Osteocyte (in vitro differentiated cells): ENCODE results near the gene ADGRB2. TPM values are rescaled to one million over a fixed set of nuclear protein-coding genes. Genes with fewer than 3 reads are reported as not detected.

Experiments
- DNase-seq: peaks from one replicate; pipeline ENCODE4 v3.0.0; 2021; ENCODE audit warnings: mixed read lengths; ENCODE audit not compliant: unreplicated experiment; ENCODE audit errors: extremely low spot score
- H3K27ac Mint-ChIP-seq: one replicate; pipeline ENCODE4 v1.8.0; 2021; ENCODE audit warnings: mild to moderate bottlenecking, mixed read lengths; ENCODE audit not compliant: unreplicated experiment
- H3K27me3 Mint-ChIP-seq: one replicate; pipeline ENCODE4 v1.8.0; 2021; ENCODE audit warnings: mixed read lengths; ENCODE audit not compliant: unreplicated experiment
- H3K36me3 Mint-ChIP-seq: one replicate; pipeline ENCODE4 v1.8.0; 2021; ENCODE audit warnings: mixed read lengths; ENCODE audit not compliant: unreplicated experiment
- H3K4me1 Mint-ChIP-seq: one replicate; pipeline ENCODE4 v1.8.0; 2021; ENCODE audit warnings: mixed read lengths; ENCODE audit not compliant: unreplicated experiment
- H3K4me3 Mint-ChIP-seq: one replicate; pipeline ENCODE4 v1.8.0; 2021; ENCODE audit warnings: mild to moderate bottlenecking, moderate library complexity, mixed read lengths; ENCODE audit not compliant: unreplicated experiment
- H3K9me3 Mint-ChIP-seq: one replicate; pipeline ENCODE4 v1.8.0; 2021; ENCODE audit warnings: mixed read lengths; ENCODE audit not compliant: unreplicated experiment
- CTCF ChIP-seq: fragments of 200-600 bp; sonication (generic); IDR thresholded peaks from 2 replicates; pipeline ENCODE4 v1.5.0; 2021; ENCODE audit warnings: antibody characterized with exemption, mild to moderate bottlenecking, moderate library complexity
- total RNA-seq: library from RNA; stranded (reverse); gene quantifications from 2 replicates; pipeline ENCODE4 v1.2.1, GENCODE V29; 2021

Gene ADGRB2
- total RNA-seq, 1 donor from 2014 or later, result 8.2 TPM

DNA sequence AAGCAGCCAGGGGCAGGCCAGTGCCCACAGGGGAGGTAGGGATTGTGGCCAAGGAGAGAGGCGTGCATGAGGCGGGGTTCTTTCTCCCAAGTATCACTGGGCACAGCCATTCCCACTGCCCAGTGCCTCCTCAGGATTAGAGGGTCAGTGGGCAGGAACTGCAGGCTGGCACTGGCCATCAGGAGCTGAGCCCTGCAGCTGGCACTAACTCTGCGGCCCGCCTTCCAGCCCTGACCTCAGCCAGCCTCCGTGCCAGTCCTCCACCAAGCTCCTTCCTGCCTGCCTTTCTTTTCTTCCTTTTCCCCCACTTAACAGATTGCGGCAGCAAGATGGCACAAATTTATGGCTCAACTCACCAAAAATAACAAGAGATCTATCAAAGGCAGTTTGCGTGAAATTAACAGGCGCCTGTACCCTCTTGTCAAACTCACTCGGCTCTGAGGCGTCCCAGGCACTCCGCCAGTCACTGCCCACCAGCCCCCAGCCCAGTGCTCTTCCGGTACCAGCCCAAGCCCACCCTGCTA, 11.1 kb downstream of the ADGRB2 start:
- TF ChIP-seq CTCF, result no peak
- no peaks in the 10 kb centered on the region for H3K27me3 Mint-ChIP-seq
- no peak for DNase-seq
- H3K36me3 Mint-ChIP-seq, result peaks cover 1% of the 10 kb centered on the region
- H3K4me1 Mint-ChIP-seq, result peaks cover 41% of the 10 kb centered on the region
- H3K9me3 Mint-ChIP-seq, result no peaks in the 10 kb centered on the region
- no peak overlapping the region for H3K27ac Mint-ChIP-seq
- H3K4me3 Mint-ChIP-seq, result no peak overlapping the region

DNA sequence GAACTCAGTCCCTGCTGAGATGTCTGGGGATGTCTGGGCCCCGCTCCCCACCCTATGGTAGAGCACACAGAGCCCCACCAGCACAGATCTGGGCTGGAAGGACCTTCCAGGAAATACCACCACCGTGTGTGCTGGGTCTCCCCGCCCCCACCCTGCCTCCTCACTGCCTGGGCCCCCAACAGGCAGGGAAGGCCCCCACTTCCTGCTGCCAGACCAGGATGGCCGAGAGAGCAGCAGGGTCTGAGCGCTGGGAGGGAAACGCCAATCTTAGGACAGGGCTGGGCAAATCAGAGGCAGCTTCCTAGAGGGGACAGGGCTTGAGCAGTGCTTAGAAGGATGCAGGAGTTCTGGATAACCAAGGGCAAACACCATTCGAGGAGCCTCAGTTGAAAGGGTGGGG, 11.9 kb downstream of the ADGRB2 start:
- no peak for TF ChIP-seq CTCF
- Mint-ChIP-seq H3K4me1 (peaks cover 41% of the 10 kb centered on the region), H3K4me3 (no peak overlapping the region), H3K27me3 (no peaks in the 10 kb centered on the region), H3K27ac (no peak overlapping the region), H3K36me3 (peaks cover 1% of the 10 kb centered on the region), H3K9me3 (no peaks in the 10 kb centered on the region)
- no peak for DNase-seq

DNA sequence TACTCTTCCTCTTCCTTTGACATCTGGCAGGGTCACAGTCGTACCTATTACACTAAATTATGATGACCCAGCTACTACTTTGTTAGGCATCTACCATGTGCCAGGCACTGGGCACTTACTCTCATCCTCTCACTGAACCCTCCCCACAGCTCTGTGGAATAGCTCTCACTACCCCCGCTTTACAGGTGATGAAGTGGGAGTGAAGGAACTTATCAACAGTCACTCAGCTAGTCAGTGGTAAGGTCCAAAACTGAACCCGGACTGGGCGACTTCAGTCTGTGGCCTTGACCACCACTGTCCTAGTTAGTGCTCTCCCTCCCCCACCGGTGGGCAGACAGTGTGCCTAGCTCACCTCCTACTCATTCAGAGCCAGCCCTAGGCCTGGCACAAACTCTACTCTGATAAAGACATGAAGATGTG, 12.3 kb downstream of the ADGRB2 start:
- Mint-ChIP-seq H3K27me3 (no peaks in the 10 kb centered on the region), H3K4me1 (peaks cover 43% of the 10 kb centered on the region), H3K36me3 (peaks cover 1% of the 10 kb centered on the region), H3K27ac (no peak overlapping the region), H3K9me3 (no peaks in the 10 kb centered on the region), H3K4me3 (no peak overlapping the region)
- TF ChIP-seq CTCF, result no peak
- DNase-seq, result no peak

DNA sequence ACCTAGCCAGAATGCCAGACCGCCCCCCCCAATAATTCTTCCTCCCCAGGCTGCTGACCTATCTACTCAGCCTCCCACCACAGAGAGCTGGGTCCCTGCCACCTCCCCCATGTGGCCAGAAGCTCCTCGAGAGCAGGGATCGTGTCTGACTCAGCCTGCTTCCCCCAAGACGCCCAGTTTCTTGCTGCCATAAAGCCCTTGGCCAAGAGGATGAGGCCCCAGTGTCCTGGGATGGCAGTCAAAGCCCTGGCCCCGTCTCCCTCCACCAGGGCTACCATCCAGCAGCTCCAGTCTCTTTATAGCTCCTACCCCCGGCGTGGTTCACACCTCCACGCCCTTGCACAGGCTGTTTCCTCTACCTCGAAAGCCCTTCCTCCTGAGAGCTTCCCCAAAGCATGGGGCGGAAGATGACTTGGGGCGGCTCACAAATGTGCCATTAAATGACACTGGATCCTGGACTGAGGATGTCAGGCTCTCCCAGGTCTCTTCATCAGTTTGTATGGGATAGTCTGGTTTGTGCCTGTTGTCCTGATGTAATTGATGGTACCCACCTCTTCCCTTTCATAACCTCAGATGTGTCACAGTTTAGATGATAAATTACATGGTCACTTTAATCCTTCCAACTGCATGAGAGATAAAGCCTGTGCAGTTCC, 13.2 kb downstream of the ADGRB2 start:
- H3K4me3 Mint-ChIP-seq, result no peak overlapping the region
- peaks cover 1% of the 10 kb centered on the region for H3K36me3 Mint-ChIP-seq
- H3K4me1 Mint-ChIP-seq, result peaks cover 50% of the 10 kb centered on the region
- no peaks in the 10 kb centered on the region for H3K9me3 Mint-ChIP-seq
- no peak for DNase-seq
- no peak overlapping the region for H3K27ac Mint-ChIP-seq
- no peak for TF ChIP-seq CTCF
- H3K27me3 Mint-ChIP-seq, result no peaks in the 10 kb centered on the region

DNA sequence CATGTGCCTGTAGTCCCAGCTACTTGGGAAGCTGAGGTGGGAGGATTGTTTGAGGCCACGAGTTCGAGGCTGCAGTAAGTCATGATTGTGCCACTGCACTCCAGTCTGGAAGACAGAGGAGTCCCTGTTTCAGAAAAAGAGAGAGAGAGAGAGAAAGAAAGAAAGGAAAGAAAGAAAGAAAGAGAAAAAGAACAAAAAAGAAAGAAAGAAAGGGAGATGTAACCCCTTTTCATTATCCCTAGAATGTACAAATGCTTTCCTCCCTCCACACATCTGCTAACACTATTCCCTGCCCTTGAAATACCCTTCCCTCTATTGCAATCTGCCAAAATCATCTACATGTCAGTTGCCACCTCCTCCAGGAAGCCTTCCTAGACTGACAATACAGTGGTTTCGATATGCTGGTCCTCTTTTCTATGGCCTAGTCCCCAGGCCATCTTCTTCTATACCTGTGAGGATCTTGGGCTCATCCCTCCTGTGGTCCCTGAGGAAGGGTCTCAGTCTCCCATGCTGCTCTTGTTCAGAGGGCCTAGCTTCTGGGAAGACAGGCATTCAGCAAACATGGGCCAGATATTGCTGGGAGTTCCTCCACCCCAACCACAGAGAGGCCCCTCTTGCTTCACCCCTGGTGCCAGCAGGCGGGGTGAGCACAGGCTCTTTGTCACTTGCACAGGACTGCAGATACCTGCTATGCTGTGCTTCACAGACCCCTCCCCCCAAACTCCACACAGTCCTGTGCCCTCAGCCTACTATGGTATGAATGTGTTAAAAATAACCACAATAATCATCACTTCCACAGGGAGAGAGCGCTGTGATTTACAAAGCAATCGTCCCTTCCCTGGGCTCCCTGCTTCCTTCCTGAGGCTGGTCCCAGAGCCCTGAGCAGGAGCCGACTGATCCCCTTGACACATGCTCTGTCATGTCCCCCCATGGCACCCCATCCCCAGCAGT, 14.1 kb downstream of the ADGRB2 start:
- H3K4me3 Mint-ChIP-seq, result no peak overlapping the region

More for the DNA sequence above, 14.1 kb downstream of the ADGRB2 start:
- no peak overlapping the region for H3K27ac Mint-ChIP-seq
- no peaks in the 10 kb centered on the region for H3K9me3 Mint-ChIP-seq
- peaks cover 1% of the 10 kb centered on the region for H3K36me3 Mint-ChIP-seq
- H3K27me3 Mint-ChIP-seq, result no peaks in the 10 kb centered on the region
- TF ChIP-seq CTCF, result no peak
- DNase-seq, result no peak
- peaks cover 45% of the 10 kb centered on the region for H3K4me1 Mint-ChIP-seq
